GM12891 (cell line): ENCODE measurements around the gene CDH6.

Experiments used
- PAX5 ChIP-seq: IDR thresholded peaks from 2 replicates; pipeline ENCODE4 v1.6.1; 2011; ENCODE audit warnings: low read length, moderate library complexity, mild to moderate bottlenecking; ENCODE audit not compliant: insufficient read depth, severe bottlenecking
- POLR2A ChIP-seq: IDR thresholded peaks from 2 replicates; pipeline ENCODE4 v1.6.1; 2011; ENCODE audit warnings: low read depth, low read length, control low read depth
- POLR2AphosphoS5 ChIP-seq: IDR thresholded peaks from 2 replicates; pipeline ENCODE4 v1.6.1; 2011; ENCODE audit warnings: low read depth, low read length, control low read depth

GRCh38 chr5:31204958-31205357 lies 11.5 kb downstream of the CDH6 start:
- no peak for TF ChIP-seq POLR2AphosphoS5
- no peak for TF ChIP-seq POLR2A
- no peak for TF ChIP-seq PAX5
